NB4 (cell line): ENCODE data around the gene NOC4L.

Experiments
- CTCF ChIP-seq: IDR thresholded peaks from one replicate; pipeline ENCODE4 v1.5.1; 2012; ENCODE audit warnings: low read depth, low read length
- POLR2A ChIP-seq: IDR thresholded peaks from 2 replicates; pipeline ENCODE4 v1.6.1; 2011; ENCODE audit warnings: mild to moderate bottlenecking; ENCODE audit not compliant: insufficient read length; ENCODE audit errors: extremely low read depth

GRCh38 chr12:132189378-132190011 lies 45.2 kb downstream of the NOC4L start:
- no peak for TF ChIP-seq CTCF
- TF ChIP-seq POLR2A: peak; percentile 15
